SKM-1 treated with dmso at 0.1 percent for 144 hours (cell line): Measurements from ENCODE around the gene INPP5A.
"Not testable (repeated sequence)": the region's sequence is repeated elsewhere in the genome, so short reads cannot be mapped to it uniquely, and the experiment has no call there.

ENCODE experiments used
- DNase-seq: peaks from one replicate; lab custom pipeline; 2025; ENCODE audit not compliant: unreplicated experiment; lab: John Stamatoyannopoulos, UW

The INPP5A gene

GRCh38 chr10:132560241-132560731 is 22.7 kb downstream of the INPP5A start:
- DNase-seq = peak; percentile 70

GRCh38 chr10:132562177-132562915 is 24.8 kb downstream of the INPP5A start:
- DNase-seq = no peak

GRCh38 chr10:132562916-132563456 is 25.4 kb downstream of the INPP5A start:
- DNase-seq = no peak

GRCh38 chr10:132563485-132564248 is 26.1 kb downstream of the INPP5A start:
- DNase-seq = no peak

GRCh38 chr10:132564249-132564605 is 26.6 kb downstream of the INPP5A start:
- DNase-seq = no peak

GRCh38 chr10:132564690-132565089 is 27.1 kb downstream of the INPP5A start:
- DNase-seq = no peak

- DNase-seq = no peak
Measured at GRCh38 chr10:132565516-132566209, 28.1 kb downstream of the INPP5A start.

- no peak for DNase-seq
Measured at GRCh38 chr10:132566892-132567291, 29.3 kb downstream of the INPP5A start.

- DNase-seq = no peak
Measured at GRCh38 chr10:132570265-132570664, 32.7 kb downstream of the INPP5A start.

GRCh38 chr10:132570771-132571649 is 33.4 kb downstream of the INPP5A start:
- peak; percentile 21 for DNase-seq

GRCh38 chr10:132571650-132572544 is 34.3 kb downstream of the INPP5A start:
- peak; percentile 47 for DNase-seq

GRCh38 chr10:132572545-132572937 is 35.0 kb downstream of the INPP5A start:
- no peak for DNase-seq

GRCh38 chr10:132572946-132573345 is 35.4 kb downstream of the INPP5A start:
- DNase-seq = not testable (repeated sequence)

- no peak for DNase-seq
Measured at GRCh38 chr10:132574288-132574687, 36.7 kb downstream of the INPP5A start.

- peak; percentile 21 for DNase-seq
Measured at GRCh38 chr10:132574783-132575319, 37.3 kb downstream of the INPP5A start.

- peak; percentile 82 for DNase-seq
Measured at GRCh38 chr10:132575320-132576201, 38.0 kb downstream of the INPP5A start.

- DNase-seq = no peak
Measured at GRCh38 chr10:132576671-132577349, 39.2 kb downstream of the INPP5A start.
